HG03066 (cell line): ENCODE data around the gene LAMB4.

Experiments
- ATAC-seq: cut with Tn5 transposase; IDR thresholded peaks from one replicate; pipeline ENCODE4 v1.9.1; 2021; ENCODE audit warnings: low read depth; ENCODE audit not compliant: unreplicated experiment

The LAMB4 gene

GRCh38 chr7:107973861-107974260 lies 156.3 kb downstream of the LAMB4 start:
- no peak for ATAC-seq
